ENCODE data around the gene ZHX3.

Gene ZHX3

GRCh38 chr20:41293269-41294037 lies 24.1 kb downstream of the ZHX3 start:
- DNase-seq = no peak

GRCh38 chr20:41290804-41291389 lies 26.6 kb downstream of the ZHX3 start:
- no peak for DNase-seq

- no peak for DNase-seq
Measured at GRCh38 chr20:41287327-41287726, 30.2 kb downstream of the ZHX3 start.

GRCh38 chr20:41286240-41286851 lies 31.2 kb downstream of the ZHX3 start:
- DNase-seq = no peak

GRCh38 chr20:41279546-41280225 lies 37.8 kb downstream of the ZHX3 start:
- DNase-seq = no peak

GRCh38 chr20:41278936-41279335 lies 38.6 kb downstream of the ZHX3 start:
- DNase-seq = no peak

- no peak for DNase-seq
Measured at GRCh38 chr20:41277049-41277448, 40.5 kb downstream of the ZHX3 start.

GRCh38 chr20:41276317-41276751 lies 41.2 kb downstream of the ZHX3 start:
- DNase-seq = no peak

GRCh38 chr20:41275301-41275731 lies 42.2 kb downstream of the ZHX3 start:
- no peak for DNase-seq

GRCh38 chr20:41274152-41274551 lies 43.4 kb downstream of the ZHX3 start:
- DNase-seq = no peak

GRCh38 chr20:41273445-41273844 lies 44.1 kb downstream of the ZHX3 start:
- no peak for DNase-seq

GRCh38 chr20:41272339-41272738 lies 45.2 kb downstream of the ZHX3 start:
- no peak for DNase-seq

GRCh38 chr20:41268917-41269652 lies 48.4 kb downstream of the ZHX3 start:
- no peak for DNase-seq

- DNase-seq = no peak
Measured at GRCh38 chr20:41268402-41268801, 49.1 kb downstream of the ZHX3 start.

- DNase-seq = no peak
Measured at GRCh38 chr20:41265938-41266337, 51.6 kb downstream of the ZHX3 start.

GRCh38 chr20:41264819-41265218 lies 52.7 kb downstream of the ZHX3 start:
- DNase-seq = no peak

GRCh38 chr20:41261790-41262717 lies 55.5 kb downstream of the ZHX3 start:
- DNase-seq = no peak

GRCh38 chr20:41261260-41261659 lies 56.3 kb downstream of the ZHX3 start:
- no peak for DNase-seq

GRCh38 chr20:41260734-41261220 lies 56.8 kb downstream of the ZHX3 start:
- DNase-seq = no peak

GRCh38 chr20:41259309-41259708 lies 58.2 kb downstream of the ZHX3 start:
- no peak for DNase-seq

GRCh38 chr20:41258474-41258873 lies 59.1 kb downstream of the ZHX3 start:
- no peak for DNase-seq

Data from T-helper 9 cell (primary cell).